Panc1 (cell line): ENCODE results near the gene HPRT1.

ENCODE experiments used
- POLR2AphosphoS5 ChIP-seq: IDR thresholded peaks from 2 replicates; pipeline ENCODE4 v1.6.1; 2012; ENCODE audit warnings: mild to moderate bottlenecking, low read depth, low read length, moderate library complexity
- REST ChIP-seq, 2 experiments: IDR thresholded peaks; 2 replicates each; pipeline ENCODE4 v1.6.1; 2011 to 2012; ENCODE audit warnings: low read depth in 2 of 2, control low read depth in 1 of 2, low read length in 1 of 2, mild to moderate bottlenecking in 1 of 2, moderate library complexity in 1 of 2; ENCODE audit not compliant: insufficient read depth in 1 of 2
- SIN3A ChIP-seq: IDR thresholded peaks from 2 replicates; pipeline ENCODE4 v1.6.1; 2012; ENCODE audit warnings: low read depth, mild to moderate bottlenecking, low read length, moderate library complexity, borderline replicate concordance; ENCODE audit not compliant: insufficient read depth
- TF ChIP-seq, protein P1 (sequence below): fragments of 450-650 bp; IDR thresholded peaks from 2 replicates; pipeline ENCODE4 v1.5.1; 2017; ENCODE audit warnings: mild to moderate bottlenecking

GRCh38 chrX:134542485-134542884, 82.5 kb downstream of the HPRT1 start:
- TF ChIP-seq, protein P1, sequence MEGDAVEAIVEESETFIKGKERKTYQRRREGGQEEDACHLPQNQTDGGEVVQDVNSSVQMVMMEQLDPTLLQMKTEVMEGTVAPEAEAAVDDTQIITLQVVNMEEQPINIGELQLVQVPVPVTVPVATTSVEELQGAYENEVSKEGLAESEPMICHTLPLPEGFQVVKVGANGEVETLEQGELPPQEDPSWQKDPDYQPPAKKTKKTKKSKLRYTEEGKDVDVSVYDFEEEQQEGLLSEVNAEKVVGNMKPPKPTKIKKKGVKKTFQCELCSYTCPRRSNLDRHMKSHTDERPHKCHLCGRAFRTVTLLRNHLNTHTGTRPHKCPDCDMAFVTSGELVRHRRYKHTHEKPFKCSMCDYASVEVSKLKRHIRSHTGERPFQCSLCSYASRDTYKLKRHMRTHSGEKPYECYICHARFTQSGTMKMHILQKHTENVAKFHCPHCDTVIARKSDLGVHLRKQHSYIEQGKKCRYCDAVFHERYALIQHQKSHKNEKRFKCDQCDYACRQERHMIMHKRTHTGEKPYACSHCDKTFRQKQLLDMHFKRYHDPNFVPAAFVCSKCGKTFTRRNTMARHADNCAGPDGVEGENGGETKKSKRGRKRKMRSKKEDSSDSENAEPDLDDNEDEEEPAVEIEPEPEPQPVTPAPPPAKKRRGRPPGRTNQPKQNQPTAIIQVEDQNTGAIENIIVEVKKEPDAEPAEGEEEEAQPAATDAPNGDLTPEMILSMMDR: no peak
- TF ChIP-seq POLR2AphosphoS5 (no peak), SIN3A (no peak), REST (IDR thresholded peaks at IDR 0.05; ENCODE audit: insufficient read depth in 1 of 2, low read depth in 2 of 2, low read length in 1 of 2) (no peak)
